22Rv1 (cell line): Measurements from ENCODE around the gene TNNI2.

Source experiments
- ZFX ChIP-seq: fragments of 450-650 bp; IDR thresholded peaks from 2 replicates; pipeline ENCODE4 v1.6.1; 2017; ENCODE audit warnings: antibody characterized with exemption, borderline replicate concordance
- TF ChIP-seq, protein P1 (sequence below): fragments of 450-650 bp; IDR thresholded peaks from 2 replicates; pipeline ENCODE4 v1.5.1; 2017; ENCODE audit warnings: mild to moderate bottlenecking

DNA sequence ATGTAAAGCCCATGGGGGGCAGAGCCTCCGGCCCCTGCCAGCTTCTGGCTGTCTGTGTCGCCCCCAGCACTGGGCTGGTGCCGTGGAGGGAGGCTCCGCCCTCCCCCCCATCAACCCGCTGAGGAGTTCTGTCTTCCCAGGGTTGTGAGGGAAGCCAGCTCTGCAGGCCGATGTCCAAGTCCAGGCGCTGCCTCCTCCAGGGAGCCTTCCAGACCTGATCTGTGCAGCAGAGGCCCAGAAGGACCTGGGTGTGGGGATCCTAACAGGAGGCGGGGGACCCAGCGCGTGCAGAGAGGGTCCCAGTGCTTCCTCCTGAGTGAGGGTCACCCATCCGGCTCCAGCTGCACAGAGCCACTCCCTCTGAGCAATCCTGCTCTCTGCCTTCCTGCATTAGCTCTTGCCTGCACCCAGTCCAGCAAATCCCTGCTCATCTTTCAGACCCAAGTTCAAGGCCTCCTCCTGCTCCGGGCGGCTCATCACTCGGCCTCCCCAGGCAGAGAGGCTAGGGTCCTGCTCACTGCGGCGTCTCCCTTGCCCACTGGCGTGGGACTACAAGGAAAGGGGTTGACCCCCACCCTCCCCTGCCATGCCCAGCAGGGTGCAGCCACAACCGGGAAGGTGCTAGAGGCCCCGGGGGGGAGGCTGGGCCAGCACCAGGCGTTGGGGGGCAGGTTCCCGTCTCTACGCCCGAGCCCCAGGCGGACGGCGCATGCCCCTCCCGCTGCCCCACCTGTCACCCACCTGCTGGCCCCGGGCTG, 36.5 kb downstream of the TNNI2 start:
- TF ChIP-seq, protein P1, sequence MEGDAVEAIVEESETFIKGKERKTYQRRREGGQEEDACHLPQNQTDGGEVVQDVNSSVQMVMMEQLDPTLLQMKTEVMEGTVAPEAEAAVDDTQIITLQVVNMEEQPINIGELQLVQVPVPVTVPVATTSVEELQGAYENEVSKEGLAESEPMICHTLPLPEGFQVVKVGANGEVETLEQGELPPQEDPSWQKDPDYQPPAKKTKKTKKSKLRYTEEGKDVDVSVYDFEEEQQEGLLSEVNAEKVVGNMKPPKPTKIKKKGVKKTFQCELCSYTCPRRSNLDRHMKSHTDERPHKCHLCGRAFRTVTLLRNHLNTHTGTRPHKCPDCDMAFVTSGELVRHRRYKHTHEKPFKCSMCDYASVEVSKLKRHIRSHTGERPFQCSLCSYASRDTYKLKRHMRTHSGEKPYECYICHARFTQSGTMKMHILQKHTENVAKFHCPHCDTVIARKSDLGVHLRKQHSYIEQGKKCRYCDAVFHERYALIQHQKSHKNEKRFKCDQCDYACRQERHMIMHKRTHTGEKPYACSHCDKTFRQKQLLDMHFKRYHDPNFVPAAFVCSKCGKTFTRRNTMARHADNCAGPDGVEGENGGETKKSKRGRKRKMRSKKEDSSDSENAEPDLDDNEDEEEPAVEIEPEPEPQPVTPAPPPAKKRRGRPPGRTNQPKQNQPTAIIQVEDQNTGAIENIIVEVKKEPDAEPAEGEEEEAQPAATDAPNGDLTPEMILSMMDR, result no peak
- TF ChIP-seq ZFX, result no peak
